Measurements from ENCODE around the gene CRISPLD2.

- TF ChIP-seq HDGF (IDR thresholded peaks at IDR 0.05; ENCODE audit: borderline replicate concordance) (no peak), ARNT (IDR thresholded peaks at IDR 0.05) (no peak), NFRKB (IDR thresholded peaks at IDR 0.05) (no peak), FOXK2 (IDR thresholded peaks at IDR 0.05) (no peak), SP1 (IDR thresholded peaks at IDR 0.05) (no peak), FOXA1 (IDR thresholded peaks at IDR 0.05) (no peak)
Observed at GRCh38 chr16:84897911-84898377, 78.2 kb downstream of the CRISPLD2 start.
